Measurements from ENCODE around the gene TIMM17A. TPM values are rescaled to one million over a fixed set of nuclear protein-coding genes. Genes with fewer than 3 reads are reported as not detected.

The TIMM17A gene
- polyA plus RNA-seq, 3 donors = 27.4 to 50.3 (median 45.4) TPM

- Histone ChIP-seq H3K36me3 (replicated peaks in 1 of 2; ENCODE audit: control insufficient read depth in 1 of 2, insufficient read depth in 2 of 2, low read length in 2 of 2) (no peaks in the 10 kb centered on the region), H3K9me3 (replicated peaks in 1 of 2; ENCODE audit: control insufficient read depth in 1 of 2, insufficient read depth in 1 of 2, low read length in 2 of 2) (no peaks in the 10 kb centered on the region), H3K4me3 (replicated peaks in 1 of 3; ENCODE audit: low read depth in 2 of 3, low read length in 3 of 3) (no peak overlapping the region), H3K79me2 (ENCODE audit: insufficient read depth, low read length) (no peaks in the 10 kb centered on the region), H3K9ac (ENCODE audit: insufficient read depth, low read length, poor library complexity, severe bottlenecking) (no peak overlapping the region), H4K20me1 (ENCODE audit: insufficient read depth, low read length) (no peaks in the 10 kb centered on the region), H3K4me2 (replicated peaks; ENCODE audit: extremely low read depth, low read length, poor library complexity, severe bottlenecking) (no peak overlapping the region), H3K27ac (ENCODE audit: low read depth in 1 of 2, low read length in 2 of 2) (no peak overlapping the region), H3K4me1 (ENCODE audit: control insufficient read depth in 1 of 2, insufficient read depth in 2 of 2, low read length in 2 of 2) (no peaks in the 10 kb centered on the region), H3K27me3 (ENCODE audit: control insufficient read depth in 2 of 2, insufficient read depth in 2 of 2, low read length in 2 of 2) (peaks cover 0 to 4% of the 10 kb centered on the region in 2 donors), H2AFZ (ENCODE audit: insufficient read depth, low read depth, low read length, poor library complexity, severe bottlenecking) (no peak overlapping the region)
- intact Hi-C loops (cut with micrococcal nuclease) = no loop called here
- 100% methylated on average over 1 of the region's 3 CpGs for WGBS (ENCODE audit: insufficient coverage)
- Mint-ChIP-seq H3K4me1 (no peaks in the 10 kb centered on the region), H3K27me3 (ENCODE audit: low read depth in 3 of 3) (peaks cover 5 to 12% (median 12%) of the 10 kb centered on the region in 3 donors), H3K36me3 (no peaks in the 10 kb centered on the region), H3K9me3 (peaks cover 0 to 8% (median 2%) of the 10 kb centered on the region in 7 donors), H3K27ac (no peak overlapping the region), H3K4me3 (no peak overlapping the region)
- TF ChIP-seq, protein P1, sequence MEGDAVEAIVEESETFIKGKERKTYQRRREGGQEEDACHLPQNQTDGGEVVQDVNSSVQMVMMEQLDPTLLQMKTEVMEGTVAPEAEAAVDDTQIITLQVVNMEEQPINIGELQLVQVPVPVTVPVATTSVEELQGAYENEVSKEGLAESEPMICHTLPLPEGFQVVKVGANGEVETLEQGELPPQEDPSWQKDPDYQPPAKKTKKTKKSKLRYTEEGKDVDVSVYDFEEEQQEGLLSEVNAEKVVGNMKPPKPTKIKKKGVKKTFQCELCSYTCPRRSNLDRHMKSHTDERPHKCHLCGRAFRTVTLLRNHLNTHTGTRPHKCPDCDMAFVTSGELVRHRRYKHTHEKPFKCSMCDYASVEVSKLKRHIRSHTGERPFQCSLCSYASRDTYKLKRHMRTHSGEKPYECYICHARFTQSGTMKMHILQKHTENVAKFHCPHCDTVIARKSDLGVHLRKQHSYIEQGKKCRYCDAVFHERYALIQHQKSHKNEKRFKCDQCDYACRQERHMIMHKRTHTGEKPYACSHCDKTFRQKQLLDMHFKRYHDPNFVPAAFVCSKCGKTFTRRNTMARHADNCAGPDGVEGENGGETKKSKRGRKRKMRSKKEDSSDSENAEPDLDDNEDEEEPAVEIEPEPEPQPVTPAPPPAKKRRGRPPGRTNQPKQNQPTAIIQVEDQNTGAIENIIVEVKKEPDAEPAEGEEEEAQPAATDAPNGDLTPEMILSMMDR (IDR thresholded peaks at IDR 0.05) = no peak
- no peak for DNase-seq
Observed at GRCh38 chr1:201928266-201928665, 27.0 kb upstream of the TIMM17A start.

- no peaks in the 10 kb centered on the region for H3K36me3 ChIP-seq (replicated peaks in 1 of 2; ENCODE audit: control insufficient read depth in 1 of 2, insufficient read depth in 2 of 2, low read length in 2 of 2)
- intact Hi-C loops (cut with micrococcal nuclease) = no loop called here
- TF ChIP-seq, protein P1 (IDR thresholded peaks at IDR 0.05) = no peak
- H3K79me2 ChIP-seq (ENCODE audit: insufficient read depth, low read length) = no peaks in the 10 kb centered on the region
- no peak overlapping the region for H3K27ac ChIP-seq (ENCODE audit: low read depth in 1 of 2, low read length in 2 of 2)
- H3K27me3 ChIP-seq (ENCODE audit: control insufficient read depth in 2 of 2, insufficient read depth in 2 of 2, low read length in 2 of 2) = peaks cover 0 to 14% of the 10 kb centered on the region in 2 donors
- Mint-ChIP-seq H3K4me3 (no peak overlapping the region), H3K27ac (no peak overlapping the region), H3K4me1 (no peaks in the 10 kb centered on the region), H3K9me3 (peaks cover 0 to 2% (median 0%) of the 10 kb centered on the region in 7 donors), H3K27me3 (ENCODE audit: low read depth in 3 of 3) (peaks cover 6 to 16% (median 13%) of the 10 kb centered on the region in 3 donors), H3K36me3 (no peaks in the 10 kb centered on the region)
- H2AFZ ChIP-seq (ENCODE audit: insufficient read depth, low read depth, low read length, poor library complexity, severe bottlenecking) = no peak overlapping the region
- WGBS (ENCODE audit: insufficient coverage) = 91% methylated on average over 4 of the region's 4 CpGs
- no peaks in the 10 kb centered on the region for H3K9me3 ChIP-seq (replicated peaks in 1 of 2; ENCODE audit: control insufficient read depth in 1 of 2, insufficient read depth in 1 of 2, low read length in 2 of 2)
- DNase-seq = no peak
- no peaks in the 10 kb centered on the region for H3K4me1 ChIP-seq (ENCODE audit: control insufficient read depth in 1 of 2, insufficient read depth in 2 of 2, low read length in 2 of 2)
- no peaks in the 10 kb centered on the region for H4K20me1 ChIP-seq (ENCODE audit: insufficient read depth, low read length)
- no peak overlapping the region for H3K4me3 ChIP-seq (replicated peaks in 1 of 3; ENCODE audit: low read depth in 2 of 3, low read length in 3 of 3)
- H3K9ac ChIP-seq (ENCODE audit: insufficient read depth, low read length, poor library complexity, severe bottlenecking) = no peak overlapping the region
- no peak overlapping the region for H3K4me2 ChIP-seq (replicated peaks; ENCODE audit: extremely low read depth, low read length, poor library complexity, severe bottlenecking)
Observed at GRCh38 chr1:201930137-201930536, 25.2 kb upstream of the TIMM17A start.

Data from CD14-positive monocyte (primary cell).